Measurements from ENCODE around the gene STXBP5. TPM values are rescaled to one million over a fixed set of nuclear protein-coding genes. Genes with fewer than 3 reads are reported as not detected.

STXBP5 gene
- total RNA-seq, 1 donor from 2014 or later = 28.6 TPM

GRCh38 chr6:147194652-147195411 is 9.4 kb upstream of the STXBP5 start:
- H3K27me3 Mint-ChIP-seq = no peaks in the 10 kb centered on the region
- DNase-seq = no peak
- no peak overlapping the region for H3K4me3 Mint-ChIP-seq
- H3K27ac Mint-ChIP-seq = peak overlapping the region; percentile 77
- H3K9me3 Mint-ChIP-seq = peaks cover 14% of the 10 kb centered on the region
- H3K4me1 Mint-ChIP-seq = peaks cover 20% of the 10 kb centered on the region
- H3K36me3 Mint-ChIP-seq (ENCODE audit: low read depth) = no peaks in the 10 kb centered on the region
- intact Hi-C loops (cut with micrococcal nuclease) = loop anchor here (1.0 kb wide), 4 partner anchors 8 to 319 kb away; no protein-coding TSS in a partner anchor

DNA sequence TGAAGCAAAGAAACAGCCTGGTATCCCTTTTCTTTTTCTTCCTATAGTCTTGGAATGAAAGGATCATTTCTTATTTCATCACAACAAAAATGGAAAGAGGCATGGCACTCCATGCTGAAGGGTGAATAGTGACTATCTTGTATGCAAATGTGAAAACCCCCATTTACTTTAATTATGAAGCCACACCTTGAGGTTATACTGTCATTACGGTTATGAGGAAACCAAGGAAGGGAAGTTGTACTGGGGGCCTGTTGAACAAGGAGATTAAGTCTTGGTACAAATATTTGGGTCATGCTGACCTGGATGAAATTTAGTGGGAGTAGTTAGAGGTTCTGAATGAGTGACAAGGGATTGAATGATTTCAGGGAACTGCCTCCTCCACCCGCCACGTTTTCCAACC is 8.7 kb upstream of the STXBP5 start:
- intact Hi-C loops (cut with micrococcal nuclease) = loop anchor here (1.0 kb wide), 4 partner anchors 8 to 319 kb away; no protein-coding TSS in a partner anchor
- H3K36me3 Mint-ChIP-seq (ENCODE audit: low read depth) = no peaks in the 10 kb centered on the region
- H3K4me1 Mint-ChIP-seq = peaks cover 20% of the 10 kb centered on the region
- no peak for DNase-seq
- peaks cover 14% of the 10 kb centered on the region for H3K9me3 Mint-ChIP-seq
- no peaks in the 10 kb centered on the region for H3K27me3 Mint-ChIP-seq
- peak overlapping the region; percentile 16 for H3K4me3 Mint-ChIP-seq
- peak overlapping the region; percentile 77 for H3K27ac Mint-ChIP-seq

DNA sequence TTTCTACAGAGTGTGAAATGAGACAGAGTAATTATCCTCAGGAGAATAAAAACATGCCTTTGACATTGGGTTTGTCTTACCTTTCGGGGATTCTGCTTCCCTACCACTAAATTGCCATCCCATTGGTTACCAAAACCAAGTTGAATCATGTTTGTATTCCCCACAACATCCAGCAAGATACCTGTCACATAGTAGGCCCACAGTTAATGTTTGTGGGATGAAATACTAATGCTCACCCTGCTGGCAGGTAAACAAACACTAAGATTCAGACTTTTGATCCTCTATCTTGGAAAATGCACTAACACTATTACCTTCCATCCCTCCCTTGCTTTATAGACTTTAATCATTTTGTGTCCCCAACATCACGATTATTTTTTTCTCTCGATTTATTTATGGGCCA is 8.2 kb upstream of the STXBP5 start:
- H3K4me3 Mint-ChIP-seq = peak overlapping the region; percentile 16
- intact Hi-C loops (cut with micrococcal nuclease) = loop anchor here (1.0 kb wide), 4 partner anchors 7 to 320 kb away; no protein-coding TSS in a partner anchor
- H3K36me3 Mint-ChIP-seq (ENCODE audit: low read depth) = no peaks in the 10 kb centered on the region
- no peaks in the 10 kb centered on the region for H3K27me3 Mint-ChIP-seq
- peak overlapping the region; percentile 77 for H3K27ac Mint-ChIP-seq
- H3K9me3 Mint-ChIP-seq = peaks cover 14% of the 10 kb centered on the region
- H3K4me1 Mint-ChIP-seq = peaks cover 20% of the 10 kb centered on the region
- DNase-seq = no peak

- Mint-ChIP-seq H3K4me1 (peaks cover 26% of the 10 kb centered on the region), H3K27me3 (no peaks in the 10 kb centered on the region), H3K9me3 (peaks cover 10% of the 10 kb centered on the region), H3K4me3 (no peak overlapping the region), H3K27ac (no peak overlapping the region), H3K36me3 (ENCODE audit: low read depth) (peaks cover 4% of the 10 kb centered on the region)
- DNase-seq = no peak
- intact Hi-C loops (cut with micrococcal nuclease) = loop anchor here (5.0 to 10.0 kb wide), 2 partner anchors 122 to 1386 kb away; partner anchors contain the start of gene FBXO30
Measured at GRCh38 chr6:147200711-147201110, 3.5 kb upstream of the STXBP5 start.

GRCh38 chr6:147201885-147202515 is 2.2 kb upstream of the STXBP5 start:
- H3K4me1 Mint-ChIP-seq = peaks cover 27% of the 10 kb centered on the region
- H3K4me3 Mint-ChIP-seq = peak overlapping the region; percentile 98
- peaks cover 4% of the 10 kb centered on the region for H3K36me3 Mint-ChIP-seq (ENCODE audit: low read depth)
- intact Hi-C loops (cut with micrococcal nuclease) = loop anchor here (2.0 to 10.0 kb wide), 4 partner anchors 120 to 1387 kb away; partner anchors contain the start of genes FBXO30 and SHPRH
- H3K27me3 Mint-ChIP-seq = no peaks in the 10 kb centered on the region
- H3K9me3 Mint-ChIP-seq = peaks cover 3% of the 10 kb centered on the region
- peak; percentile 70 for DNase-seq
- H3K27ac Mint-ChIP-seq = peak overlapping the region; percentile 93

- H3K9me3 Mint-ChIP-seq = peaks cover 3% of the 10 kb centered on the region
- peak; percentile 95 for DNase-seq
- peaks cover 8% of the 10 kb centered on the region for H3K36me3 Mint-ChIP-seq (ENCODE audit: low read depth)
- peak overlapping the region; percentile 93 for H3K27ac Mint-ChIP-seq
- H3K27me3 Mint-ChIP-seq = no peaks in the 10 kb centered on the region
- peak overlapping the region; percentile 98 for H3K4me3 Mint-ChIP-seq
- intact Hi-C loops (cut with micrococcal nuclease) = loop anchor here (1.0 to 10.0 kb wide), 6 partner anchors 7 to 1388 kb away; partner anchors contain the start of genes FBXO30 and SHPRH
- peaks cover 32% of the 10 kb centered on the region for H3K4me1 Mint-ChIP-seq
Measured at GRCh38 chr6:147202516-147203310, 1.5 kb upstream of the STXBP5 start.

GRCh38 chr6:147203311-147204059 is 732 bp upstream of the STXBP5 start:
- Mint-ChIP-seq H3K4me3 (peak overlapping the region; percentile 98), H3K27ac (peak overlapping the region; percentile 93), H3K27me3 (no peaks in the 10 kb centered on the region), H3K4me1 (peaks cover 35% of the 10 kb centered on the region), H3K36me3 (ENCODE audit: low read depth) (peaks cover 12% of the 10 kb centered on the region), H3K9me3 (peaks cover 3% of the 10 kb centered on the region)
- intact Hi-C loops (cut with micrococcal nuclease) = loop anchor here (1.0 to 10.0 kb wide), 6 partner anchors 8 to 1389 kb away; partner anchors contain the start of genes FBXO30 and SHPRH
- DNase-seq = peak; percentile 92

GRCh38 chr6:147204843-147205311 is 660 bp downstream of the STXBP5 start:
- intact Hi-C loops (cut with micrococcal nuclease) = loop anchor here (5.0 to 10.0 kb wide), 2 partner anchors 117 to 1390 kb away; partner anchors contain the start of gene FBXO30
- H3K4me3 Mint-ChIP-seq = peak overlapping the region; percentile 95
- peaks cover 40% of the 10 kb centered on the region for H3K4me1 Mint-ChIP-seq
- no peaks in the 10 kb centered on the region for H3K27me3 Mint-ChIP-seq
- no peak for DNase-seq
- peak overlapping the region; percentile 91 for H3K27ac Mint-ChIP-seq
- peaks cover 15% of the 10 kb centered on the region for H3K36me3 Mint-ChIP-seq (ENCODE audit: low read depth)
- no peaks in the 10 kb centered on the region for H3K9me3 Mint-ChIP-seq

DNA sequence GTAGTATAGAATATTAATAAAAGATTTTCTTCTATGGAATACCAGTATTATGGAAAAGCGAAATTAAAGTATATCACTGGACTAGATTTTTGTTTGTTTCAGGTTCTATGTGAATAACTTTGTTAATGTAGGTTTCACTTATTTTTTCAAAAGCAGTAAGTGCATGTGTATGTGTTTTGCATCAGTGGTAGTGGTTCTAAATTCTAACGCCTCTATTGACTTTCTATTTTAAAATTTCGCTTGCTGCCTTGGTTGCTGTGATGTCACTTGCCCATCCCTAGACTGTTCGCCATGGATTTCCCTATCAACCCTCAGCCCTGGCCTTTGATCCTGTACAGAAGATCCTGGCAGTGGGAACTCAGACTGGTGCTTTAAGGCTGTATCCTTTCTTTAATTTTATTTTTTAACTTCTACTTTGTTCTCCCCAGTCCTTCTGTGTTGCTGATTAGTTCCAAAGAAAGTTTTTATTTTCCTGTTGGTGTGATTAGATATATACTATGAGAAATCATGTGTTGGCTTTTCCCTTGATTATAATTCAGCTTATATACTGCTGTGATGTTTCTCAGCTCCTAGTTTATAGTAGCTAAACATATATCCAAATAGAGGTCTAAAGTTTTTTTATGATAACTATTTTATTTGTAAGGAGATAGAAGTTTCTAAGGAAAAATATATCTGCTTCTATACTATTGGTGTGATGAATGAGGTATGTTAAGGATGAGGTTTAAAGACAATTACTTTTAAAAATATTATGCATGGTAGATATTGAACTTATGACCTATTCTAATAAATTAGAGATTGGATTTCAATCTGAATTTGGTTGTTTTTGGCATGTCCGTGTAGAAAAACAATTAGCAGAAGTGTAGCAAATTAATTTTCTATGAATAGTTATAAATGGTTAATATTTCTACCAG is 1.7 kb downstream of the STXBP5 start:
- peaks cover 17% of the 10 kb centered on the region for H3K36me3 Mint-ChIP-seq (ENCODE audit: low read depth)

GRCh38 chr6:147207351-147207750 is 3.1 kb downstream of the STXBP5 start:
- no peaks in the 10 kb centered on the region for H3K9me3 Mint-ChIP-seq
- peaks cover 20% of the 10 kb centered on the region for H3K36me3 Mint-ChIP-seq (ENCODE audit: low read depth)
- intact Hi-C loops (cut with micrococcal nuclease) = loop anchor here (10.0 kb wide), 1 partner anchor 1393 kb away; the partner anchor contains the start of gene FBXO30
- H3K4me3 Mint-ChIP-seq = no peak overlapping the region
- peaks cover 31% of the 10 kb centered on the region for H3K4me1 Mint-ChIP-seq
- no peak overlapping the region for H3K27ac Mint-ChIP-seq
- no peak for DNase-seq
- no peaks in the 10 kb centered on the region for H3K27me3 Mint-ChIP-seq

More for the DNA sequence above, 1.7 kb downstream of the STXBP5 start:
- Mint-ChIP-seq H3K4me3 (peak overlapping the region; percentile 95), H3K4me1 (peaks cover 41% of the 10 kb centered on the region), H3K9me3 (no peaks in the 10 kb centered on the region), H3K27me3 (no peaks in the 10 kb centered on the region), H3K27ac (no peak overlapping the region)
- intact Hi-C loops (cut with micrococcal nuclease) = loop anchor here (10.0 kb wide), 1 partner anchor 1391 kb away; the partner anchor contains the start of gene FBXO30
- DNase-seq = no peak

GRCh38 chr6:147207837-147208754 is 3.9 kb downstream of the STXBP5 start:
- Mint-ChIP-seq H3K27ac (no peak overlapping the region), H3K4me3 (no peak overlapping the region), H3K27me3 (no peaks in the 10 kb centered on the region), H3K4me1 (peaks cover 28% of the 10 kb centered on the region), H3K9me3 (no peaks in the 10 kb centered on the region), H3K36me3 (ENCODE audit: low read depth) (peaks cover 23% of the 10 kb centered on the region)
- intact Hi-C loops (cut with micrococcal nuclease) = loop anchor here (10.0 kb wide), 1 partner anchor 1393 kb away; the partner anchor contains the start of gene FBXO30
- DNase-seq = no peak
